H1 (cell line): ENCODE results near the gene DCDC1. TPM values are rescaled to one million over a fixed set of nuclear protein-coding genes. Genes with fewer than 3 reads are reported as not detected.

Experiments used
- CTCF ChIA-PET: fragments of 300-600 bp; sonication (Branson Sonifier 250); formaldehyde crosslinking; loops from one replicate; lab custom pipeline; 2021; ENCODE audit not compliant: partially characterized antibody; lab: Charles Lee
- POLR2A ChIA-PET: fragments of 300-600 bp; sonication (Branson Sonifier 250); formaldehyde crosslinking; loops from one replicate; lab custom pipeline; 2021; ENCODE audit warnings: inconsistent platforms; ENCODE audit not compliant: partially characterized antibody; lab: Charles Lee
- DNase-seq, 2 experiments: peaks; one replicate each; pipeline versions ENCODE4 v3.0.0 to v3.0.0-alpha.2; 2010 to 2022; ENCODE audit warnings: low spot score in 2 of 2, low read depth in 1 of 2, mixed read lengths in 1 of 2
- FAIRE-seq: peaks from 2 replicates; lab custom pipeline; 2011; peaks lifted over from hg19 to GRCh38; lab: Jason Lieb, UNC
- H2AFZ ChIP-seq: 2 replicates; pipeline ENCODE4 v1.8.1; 2012; ENCODE audit warnings: low read length, inconsistent platforms
- H2AK5ac ChIP-seq: 2 replicates; pipeline ENCODE4 v1.6.1; 2013; ENCODE audit warnings: low read depth, low read length
- H2BK120ac ChIP-seq: replicated peaks from 2 replicates; pipeline ENCODE3; 2013; ENCODE audit warnings: low read depth, low read length, inconsistent platforms
- H2BK12ac ChIP-seq: 2 replicates; pipeline ENCODE4 v1.6.1; 2013; ENCODE audit warnings: low read depth, low read length
- H2BK15ac ChIP-seq: 2 replicates; pipeline ENCODE4 v1.6.1; 2013; ENCODE audit warnings: low read length
- H2BK20ac ChIP-seq: 2 replicates; pipeline ENCODE4 v1.6.1; 2013; ENCODE audit warnings: low read length
- H2BK5ac ChIP-seq: 2 replicates; pipeline ENCODE4 v1.6.1; 2013; ENCODE audit warnings: low read depth, low read length
- H3K14ac ChIP-seq: 2 replicates; pipeline ENCODE4 v1.6.1; 2013; ENCODE audit warnings: inconsistent platforms; ENCODE audit not compliant: insufficient read length
- H3K18ac ChIP-seq: 2 replicates; pipeline ENCODE4 v1.6.1; 2013; ENCODE audit warnings: low read length; ENCODE audit errors: extremely low read depth
- H3K23ac ChIP-seq: 2 replicates; pipeline ENCODE4 v1.6.1; 2013; ENCODE audit warnings: inconsistent platforms; ENCODE audit not compliant: insufficient read length
- H3K23me2 ChIP-seq: 2 replicates; pipeline ENCODE4 v1.6.1; 2013; ENCODE audit warnings: low read depth, low read length
- H3K27ac ChIP-seq: 2 replicates; pipeline ENCODE4 v1.6.1; 2011; ENCODE audit warnings: low read depth, low read length, inconsistent platforms
- H3K27me3 ChIP-seq, 4 experiments: replicated peaks in 1 of 4; 1 replicate in 1 of 4; 2 replicates in 3 of 4; pipeline versions ENCODE4 v1.6.1 to v1.8.1; 2011 to 2013; ENCODE audit warnings: low read length in 3 of 4, mild to moderate bottlenecking in 3 of 4, inconsistent platforms in 2 of 4, mixed read lengths in 2 of 4, moderate library complexity in 1 of 4; ENCODE audit not compliant: control insufficient read depth in 3 of 4, insufficient read depth in 3 of 4; ENCODE audit errors: extremely low read depth in 1 of 4
- H3K36me3 ChIP-seq, 4 experiments: 2 replicates each; pipeline versions ENCODE4 v1.6.1 to v1.8.1; 2011 to 2013; ENCODE audit warnings: mild to moderate bottlenecking in 4 of 4, low read length in 3 of 4, moderate library complexity in 2 of 4, control low read depth in 1 of 4, inconsistent platforms in 1 of 4; ENCODE audit not compliant: insufficient read depth in 4 of 4, control insufficient read depth in 2 of 4
- H3K4ac ChIP-seq: replicated peaks from 2 replicates; pipeline ENCODE3; 2013; ENCODE audit warnings: low read length, low read depth, mixed read lengths, inconsistent platforms; ENCODE audit not compliant: insufficient read length
- H3K4me1 ChIP-seq, 4 experiments: replicated peaks in 1 of 4; 1 replicate in 1 of 4; 2 replicates in 3 of 4; pipeline versions ENCODE4 v1.6.1 to v1.8.1; 2011 to 2013; ENCODE audit warnings: low read length in 3 of 4, inconsistent platforms in 2 of 4, mixed read lengths in 1 of 4; ENCODE audit not compliant: insufficient read depth in 4 of 4, control insufficient read depth in 3 of 4
- H3K4me2 ChIP-seq, 2 experiments: 2 replicates each; pipeline versions ENCODE4 v1.6.1 to v1.8.1; 2011 to 2013; ENCODE audit warnings: low read depth in 2 of 2, low read length in 2 of 2, control low read depth in 1 of 2, inconsistent platforms in 1 of 2, mild to moderate bottlenecking in 1 of 2; ENCODE audit not compliant: insufficient read depth in 1 of 2
- H3K4me3 ChIP-seq, 4 experiments: fragments of 200-600, 300-600 bp in 1 of 4; sonication (generic), shearing (Covaris generic), sonication (Bioruptor Twin) in 1 of 4; 2 replicates each; pipeline versions ENCODE4 v1.5.1 to v1.8.1; 2011 to 2016; ENCODE audit warnings: low read length in 4 of 4, low read depth in 3 of 4, control low read depth in 2 of 4, inconsistent platforms in 2 of 4, mild to moderate bottlenecking in 2 of 4, mixed read lengths in 1 of 4, moderate library complexity in 1 of 4; ENCODE audit not compliant: insufficient read depth in 2 of 4; ENCODE audit errors: extremely low read depth in 1 of 4
- H3K56ac ChIP-seq: replicated peaks from 2 replicates; pipeline ENCODE3; 2013; ENCODE audit warnings: low read depth, mild to moderate bottlenecking, mixed read lengths, low read length, inconsistent platforms; ENCODE audit not compliant: insufficient read length
- H3K79me1 ChIP-seq: 2 replicates; pipeline ENCODE4 v1.6.1; 2013; ENCODE audit warnings: low read depth, low read length, control low read depth
- H3K79me2 ChIP-seq, 2 experiments: 2 replicates each; pipeline versions ENCODE4 v1.6.1 to v1.8.1; 2012 to 2013; ENCODE audit warnings: low read length in 2 of 2, mild to moderate bottlenecking in 2 of 2, inconsistent platforms in 1 of 2; ENCODE audit not compliant: insufficient read depth in 2 of 2, control insufficient read depth in 1 of 2
- H3K9ac ChIP-seq, 4 experiments: replicated peaks in 1 of 4; 1 replicate in 1 of 4; 2 replicates in 3 of 4; pipeline versions ENCODE4 v1.6.1 to v1.8.1; 2011 to 2013; ENCODE audit warnings: low read depth in 3 of 4, low read length in 3 of 4, control low read depth in 2 of 4, mild to moderate bottlenecking in 2 of 4, moderate library complexity in 2 of 4, inconsistent platforms in 1 of 4; ENCODE audit errors: extremely low read depth in 1 of 4
- H3K9me3 ChIP-seq, 2 experiments: 2 replicates each; pipeline versions ENCODE4 v1.6.1 to v1.8.1; 2012 to 2013; ENCODE audit warnings: mild to moderate bottlenecking in 2 of 2, moderate library complexity in 2 of 2, control low read depth in 1 of 2, inconsistent platforms in 1 of 2, low read depth in 1 of 2, low read length in 1 of 2, mixed read lengths in 1 of 2; ENCODE audit not compliant: insufficient read depth in 2 of 2
- H4K20me1 ChIP-seq, 2 experiments: replicated peaks in 1 of 2; 2 replicates each; pipeline versions ENCODE3 to v1.8.1; 2011 to 2013; ENCODE audit warnings: inconsistent platforms in 2 of 2, low read length in 2 of 2, mild to moderate bottlenecking in 1 of 2; ENCODE audit not compliant: insufficient read depth in 2 of 2, control insufficient read depth in 1 of 2
- H4K5ac ChIP-seq: 2 replicates; pipeline ENCODE4 v1.6.1; 2013; ENCODE audit warnings: low read length, low read depth, mixed read lengths, inconsistent platforms; ENCODE audit not compliant: insufficient read length
- H4K8ac ChIP-seq: 2 replicates; pipeline ENCODE4 v1.8.0; 2013; ENCODE audit warnings: mild to moderate bottlenecking, moderate library complexity, low read length, inconsistent platforms; ENCODE audit not compliant: insufficient read depth; ENCODE audit errors: extremely low read depth
- H4K91ac ChIP-seq: replicated peaks from 2 replicates; pipeline ENCODE3; 2013; ENCODE audit warnings: low read length, mixed read lengths, inconsistent platforms; ENCODE audit not compliant: insufficient read length
- ATF3 ChIP-seq: IDR thresholded peaks from 2 replicates; pipeline ENCODE4 v1.6.1; 2011; ENCODE audit warnings: low read depth, mild to moderate bottlenecking, low read length; ENCODE audit not compliant: insufficient read depth
- CBX8 ChIP-seq: fragments of 300-800, 300-1000 bp; sonication (generic); IDR thresholded peaks from 2 replicates; pipeline ENCODE4 v1.7.1; 2016; ENCODE audit warnings: low read depth, low read length, borderline replicate concordance
- CHD1 ChIP-seq: IDR thresholded peaks from 2 replicates; pipeline ENCODE4 v1.6.1; 2012; ENCODE audit warnings: low read depth, low read length, improper control_type of control experiment
- CHD2 ChIP-seq: IDR thresholded peaks from 2 replicates; pipeline ENCODE4 v1.6.1; 2012; ENCODE audit warnings: low read length, improper control_type of control experiment
- EP300 ChIP-seq, 2 experiments: IDR thresholded peaks; 1 replicate in 1 of 2; 2 replicates in 1 of 2; pipeline ENCODE4 v1.6.1; 2011 to 2012; ENCODE audit warnings: low read depth in 2 of 2, low read length in 2 of 2, mild to moderate bottlenecking in 2 of 2, borderline replicate concordance in 1 of 2, inconsistent platforms in 1 of 2, moderate library complexity in 1 of 2
- HDAC6 ChIP-seq: IDR thresholded peaks from one replicate; pipeline ENCODE4 v1.7.1; 2012; ENCODE audit warnings: low read depth, mild to moderate bottlenecking, inconsistent platforms, low read length, moderate library complexity
- JUN ChIP-seq: IDR thresholded peaks from 2 replicates; pipeline ENCODE4 v1.6.1; 2011; ENCODE audit warnings: low read depth, mild to moderate bottlenecking, improper control_type of control experiment, low read length
- KDM4A ChIP-seq: IDR thresholded peaks from one replicate; pipeline ENCODE4 v1.7.1; 2012; ENCODE audit warnings: low read depth, mild to moderate bottlenecking, moderate library complexity, low read length, inconsistent platforms; ENCODE audit not compliant: severe bottlenecking
- NANOG ChIP-seq: IDR thresholded peaks from 2 replicates; pipeline ENCODE4 v1.6.1; 2011; ENCODE audit warnings: low read length, low read depth, mild to moderate bottlenecking, inconsistent platforms; ENCODE audit not compliant: insufficient read depth, poor library complexity, severe bottlenecking
- POLR2A ChIP-seq, 2 experiments: IDR thresholded peaks; 1 replicate in 1 of 2; 2 replicates in 1 of 2; pipeline ENCODE4 v1.6.1; 2011; ENCODE audit warnings: low read depth in 2 of 2, low read length in 2 of 2, mild to moderate bottlenecking in 2 of 2; ENCODE audit errors: control extremely low read depth in 1 of 2
- SIN3A ChIP-seq, 2 experiments: IDR thresholded peaks in 1 of 2; conservative IDR thresholded peaks in 1 of 2; 2 replicates each; pipeline ENCODE4 v1.6.1; 2011 to 2012; ENCODE audit warnings: low read length in 2 of 2, improper control_type of control experiment in 1 of 2, low read depth in 1 of 2, mild to moderate bottlenecking in 1 of 2
- SIX5 ChIP-seq: IDR thresholded peaks from 2 replicates; pipeline ENCODE4 v1.6.1; 2011; ENCODE audit warnings: mild to moderate bottlenecking, low read depth, low read length
- WGBS, 2 experiments: shearing (Covaris generic) in 1 of 2; methylation state at CpG; one replicate each; pipeline versions ENCODE4 v1.1.6 to v1.1.7; 2013 to 2015; ENCODE audit warnings: low lambda C conversion rate in 2 of 2, mixed read lengths in 2 of 2, inconsistent platforms in 1 of 2, low coverage in 1 of 2, missing lambda C conversion rate in 1 of 2; ENCODE audit not compliant: insufficient replicate concordance in 2 of 2, insufficient coverage in 1 of 2, insufficient read length in 1 of 2; ENCODE audit errors: extremely low coverage in 1 of 2, missing lambda C conversion rate in 1 of 2; 5-methylcytosine and 5-hydroxymethylcytosine counted together
- polyA plus RNA-seq, 7 experiments: library from polyadenylated mRNA; depleted of rRNA in 3 of 7; stranded (reverse) in 5 of 7; unstranded in 2 of 7; fragments of >200 nt in 5 of 7; fragments of 200-250 nt in 2 of 7; gene quantifications; 1 replicate in 5 of 7; 2 replicates in 1 of 7; 4 replicates in 1 of 7; pipeline versions ENCODE4 v1.2.1 to v1.2.3, GENCODE V29; 2011 to 2013; ENCODE audit warnings: missing spikeins in 2 of 7, mixed read lengths in 2 of 7
- total RNA-seq: library from RNA; stranded (reverse); fragmentation: NEBNext Ultra II Directional; extraction: Animal tissue kit (Norgen Biotek cat#: 25700); gene quantifications from 2 replicates; pipeline ENCODE4 v1.2.1, GENCODE V29; 2021
- TF ChIP-seq, protein P1 (sequence below): IDR thresholded peaks from 2 replicates; pipeline ENCODE4 v1.6.1; 2012; ENCODE audit warnings: inconsistent platforms

The DCDC1 gene
- total and polyA plus RNA-seq, 2 of the 8 experiments (the other 6 are each of a cell fraction or from before 2014, with no cell fraction given): 0.15 to 0.56 TPM

DNA sequence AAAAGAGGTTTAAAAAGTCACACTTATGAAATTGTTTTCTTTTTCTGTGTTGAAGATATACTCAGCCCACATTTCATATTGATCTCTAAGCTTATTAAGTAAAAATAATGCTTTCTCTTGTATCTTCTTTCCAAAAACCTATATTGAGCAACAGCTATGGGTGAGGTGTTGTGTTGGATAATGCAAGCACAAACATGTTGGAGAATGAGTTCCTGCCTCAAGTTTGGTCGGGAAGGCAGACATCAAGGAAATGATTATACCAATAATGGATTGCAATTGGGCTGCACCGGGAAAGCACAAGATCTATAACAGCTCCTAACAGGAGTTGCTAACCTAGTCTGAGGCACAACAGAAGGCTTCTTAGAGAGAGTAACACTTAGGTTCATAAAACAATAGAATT, 474.5 kb downstream of the DCDC1 start:
- Histone ChIP-seq H2BK5ac (no peak overlapping the region), H2AK5ac (no peak overlapping the region), H3K79me2 (no peaks in the 10 kb centered on the region), H3K23me2 (no peaks in the 10 kb centered on the region), H3K18ac (no peak overlapping the region), H4K8ac (no peak overlapping the region), H3K9me3 (no peaks in the 10 kb centered on the region), H3K27ac (no peak overlapping the region), H3K27me3 (no peaks in the 10 kb centered on the region), H3K36me3 (no peaks in the 10 kb centered on the region), H2BK15ac (no peak overlapping the region), H3K9ac (no peak overlapping the region), H2BK120ac (no peak overlapping the region), H3K4me3 (no peak overlapping the region), H3K4ac (no peak overlapping the region), H2BK12ac (no peak overlapping the region), H3K56ac (no peak overlapping the region), H4K5ac (no peak overlapping the region), H3K4me2 (no peak overlapping the region), H4K20me1 (no peaks in the 10 kb centered on the region), H3K79me1 (no peaks in the 10 kb centered on the region), H3K14ac (no peak overlapping the region), H3K4me1 (no peaks in the 10 kb centered on the region), H2BK20ac (no peak overlapping the region), H3K23ac (no peak overlapping the region), H4K91ac (no peak overlapping the region), H2AFZ (no peak overlapping the region)
- CTCF ChIA-PET: interaction anchor here (1.0 to 1.3 kb wide), 3 partner anchors 17 to 37 kb away, joined by 3 to 4 read pairs (median 3); no protein-coding TSS in a partner anchor
- FAIRE-seq: no peak
- TF ChIP-seq NANOG (no peak), JUN (no peak), HDAC6 (no peak), POLR2A (IDR thresholded peaks at IDR 0.05; ENCODE audit: control extremely low read depth in 1 of 2, low read depth in 2 of 2, low read length in 2 of 2) (no peak), CHD1 (no peak), CHD2 (no peak), CBX8 (no peak), ATF3 (no peak), KDM4A (no peak), EP300 (IDR thresholded peaks at IDR 0.05; ENCODE audit: borderline replicate concordance in 1 of 2, low read depth in 2 of 2, low read length in 2 of 2) (no peak), SIX5 (no peak), SIN3A (conservative IDR thresholded peaks at IDR 0.05 in 1 of 2, IDR thresholded peaks at IDR 0.05 in 1 of 2; ENCODE audit: low read depth in 1 of 2, low read length in 2 of 2) (no peak)
- TF ChIP-seq, protein P1, sequence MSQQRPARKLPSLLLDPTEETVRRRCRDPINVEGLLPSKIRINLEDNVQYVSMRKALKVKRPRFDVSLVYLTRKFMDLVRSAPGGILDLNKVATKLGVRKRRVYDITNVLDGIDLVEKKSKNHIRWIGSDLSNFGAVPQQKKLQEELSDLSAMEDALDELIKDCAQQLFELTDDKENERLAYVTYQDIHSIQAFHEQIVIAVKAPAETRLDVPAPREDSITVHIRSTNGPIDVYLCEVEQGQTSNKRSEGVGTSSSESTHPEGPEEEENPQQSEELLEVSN: no peak
- 96% methylated on average over 2 of the region's 2 CpGs; no CpG with 5 or more reads in 1 of the 2 experiments for WGBS, 2 experiments
- DNase-seq: no peak
- POLR2A ChIA-PET: no interaction called here
